Measurements from ENCODE around the gene BOD1L1. TPM values are rescaled to one million over a fixed set of nuclear protein-coding genes. Genes with fewer than 3 reads are reported as not detected.

Gene BOD1L1
- total and polyA plus RNA-seq, 2 experiments from 2014 or later, result 18.2 to 43.2 TPM

- no peak for TF ChIP-seq JUNB (IDR thresholded peaks at IDR 0.05; ENCODE audit: unreplicated experiment)
- TF ChIP-seq NANOG (IDR thresholded peaks at IDR 0.05; ENCODE audit: borderline replicate concordance), result no peak
- TF ChIP-seq CTCF (conservative IDR thresholded peaks at IDR 0.05; ENCODE audit: low read depth in 2 of 2), result no peak
Measured at GRCh38 chr4:13528821-13529127, 98.8 kb downstream of the BOD1L1 start (continued).

GRCh38 chr4:13527981-13528820 lies 99.3 kb downstream of the BOD1L1 start:
- Histone ChIP-seq H3K9me2 (ENCODE audit: insufficient read depth) (no peaks in the 10 kb centered on the region), H3K4me2 (peak overlapping the region; percentile 81), H3K36me3 (ENCODE audit: insufficient read depth) (no peaks in the 10 kb centered on the region), H3K27ac (ENCODE audit: low read depth) (no peak overlapping the region), H2AFZ (no peak overlapping the region), H4K20me1 (replicated peaks; ENCODE audit: insufficient read depth) (peaks cover 6% of the 10 kb centered on the region; the same call in 1 of the 2 replicates), H3K79me2 (replicated peaks; ENCODE audit: insufficient read depth) (no peaks in the 10 kb centered on the region), H3K4me3 (peak overlapping the region; percentile 49), H3K27me3 (ENCODE audit: insufficient read depth) (peaks cover 100% of the 10 kb centered on the region), H3F3A (replicated peaks; ENCODE audit: low read depth) (peaks cover 44% of the 10 kb centered on the region), H3K4me1 (ENCODE audit: insufficient read depth) (peaks cover 81% of the 10 kb centered on the region)
- H3K4me1 Mint-ChIP-seq, result peaks cover 53% of the 10 kb centered on the region
- H3K36me3 Mint-ChIP-seq (ENCODE audit: low read depth), result peaks cover 16% of the 10 kb centered on the region
- H3K4me3 Mint-ChIP-seq, result no peak overlapping the region; the same call in 2 of the 3 replicates
- TF ChIP-seq EZH2 (IDR thresholded peaks at IDR 0.05; ENCODE audit: low read depth, unreplicated experiment), result peak; percentile 96
- TF ChIP-seq ZNF114 (CRISPR knock-in tag; IDR thresholded peaks at IDR 0.05), result no peak
- peak; percentile 54 for TF ChIP-seq EZH2phosphoT487 (IDR thresholded peaks at IDR 0.05; ENCODE audit: unreplicated experiment)
- H3K27me3 Mint-ChIP-seq (ENCODE audit: insufficient read depth, low read depth, poor library complexity), result peaks cover 88% of the 10 kb centered on the region
- ATAC-seq (peak; percentile 8; the same call in 2 of the 3 replicates), DNase-seq (ENCODE audit: low spot score) (peak; percentile 47)
- no peak overlapping the region for H3K27ac Mint-ChIP-seq
- H3K9me3 Mint-ChIP-seq, result peaks cover 13% of the 10 kb centered on the region

- peak; percentile 97 for TF ChIP-seq EZH2 (IDR thresholded peaks at IDR 0.05; ENCODE audit: low read depth, unreplicated experiment)
- no peak for TF ChIP-seq NANOG (IDR thresholded peaks at IDR 0.05; ENCODE audit: borderline replicate concordance)
- TF ChIP-seq CTCF (conservative IDR thresholded peaks at IDR 0.05; ENCODE audit: low read depth in 2 of 2), result no peak
- no peak for TF ChIP-seq CREB1 (CRISPR knock-in tag; IDR thresholded peaks at IDR 0.05; ENCODE audit: low read depth)
- no peak for TF ChIP-seq ETS1 (IDR thresholded peaks at IDR 0.05)
- TF ChIP-seq EZH2phosphoT487 (IDR thresholded peaks at IDR 0.05; ENCODE audit: unreplicated experiment), result peak; percentile 92
- no peak for TF ChIP-seq JUNB (IDR thresholded peaks at IDR 0.05; ENCODE audit: unreplicated experiment)
- no peak for TF ChIP-seq ZNF331 (CRISPR knock-in tag; IDR thresholded peaks at IDR 0.05; ENCODE audit: low read depth)
- TF ChIP-seq STAT1 (IDR thresholded peaks at IDR 0.05; ENCODE audit: unreplicated experiment), result no peak
- TF ChIP-seq ZNF114 (CRISPR knock-in tag; IDR thresholded peaks at IDR 0.05), result no peak
- no peak for TF ChIP-seq POLR2AphosphoS5 (IDR thresholded peaks at IDR 0.05; ENCODE audit: low read depth)
- no peak for ATAC-seq
- Histone ChIP-seq H3K4me2 (peak overlapping the region; percentile 81), H3K4me1 (ENCODE audit: insufficient read depth) (peaks cover 78% of the 10 kb centered on the region), H4K20me1 (replicated peaks; ENCODE audit: insufficient read depth) (peaks cover 6% of the 10 kb centered on the region; the same call in 1 of the 2 replicates), H3K79me2 (replicated peaks; ENCODE audit: insufficient read depth) (no peaks in the 10 kb centered on the region), H3K27me3 (ENCODE audit: insufficient read depth) (peaks cover 100% of the 10 kb centered on the region), H3K4me3 (peak overlapping the region; percentile 47), H2AFZ (no peak overlapping the region; the same call in 1 of the 2 replicates), H3K27ac (ENCODE audit: low read depth) (no peak overlapping the region), H3K36me3 (ENCODE audit: insufficient read depth) (no peaks in the 10 kb centered on the region), H3F3A (replicated peaks; ENCODE audit: low read depth) (peaks cover 44% of the 10 kb centered on the region), H3K9me2 (ENCODE audit: insufficient read depth) (no peaks in the 10 kb centered on the region)
- Mint-ChIP-seq H3K27ac (no peak overlapping the region), H3K9me3 (peaks cover 18% of the 10 kb centered on the region), H3K4me1 (peaks cover 48% of the 10 kb centered on the region), H3K27me3 (ENCODE audit: insufficient read depth, low read depth, poor library complexity) (peaks cover 88% of the 10 kb centered on the region), H3K36me3 (ENCODE audit: low read depth) (peaks cover 20% of the 10 kb centered on the region), H3K4me3 (peak overlapping the region; percentile 46; the same call in 2 of the 3 replicates)
- no peak for DNase-seq (ENCODE audit: low spot score)
Measured at GRCh38 chr4:13527192-13527980, 100.1 kb downstream of the BOD1L1 start.
